Ishikawa (cell line): ENCODE results near the gene HES1.

Experiments used
- CEBPB ChIP-seq: IDR thresholded peaks from 2 replicates; pipeline ENCODE4 v1.6.1; 2012
- CREB1 ChIP-seq: IDR thresholded peaks from 2 replicates; pipeline ENCODE4 v1.6.1; 2012; ENCODE audit warnings: low read depth
- EGR1 ChIP-seq: IDR thresholded peaks from 2 replicates; pipeline ENCODE4 v1.6.1; 2012
- MAX ChIP-seq: IDR thresholded peaks from 2 replicates; pipeline ENCODE4 v1.6.1; 2012
- REST ChIP-seq: IDR thresholded peaks from 2 replicates; pipeline ENCODE4 v1.6.1; 2012; ENCODE audit warnings: low read depth, mild to moderate bottlenecking
- TAF1 ChIP-seq: IDR thresholded peaks from 2 replicates; pipeline ENCODE4 v1.6.1; 2012; ENCODE audit warnings: low read depth, mild to moderate bottlenecking
- TCF12 ChIP-seq: IDR thresholded peaks from 2 replicates; pipeline ENCODE4 v1.6.1; 2012; ENCODE audit warnings: low read depth

DNA sequence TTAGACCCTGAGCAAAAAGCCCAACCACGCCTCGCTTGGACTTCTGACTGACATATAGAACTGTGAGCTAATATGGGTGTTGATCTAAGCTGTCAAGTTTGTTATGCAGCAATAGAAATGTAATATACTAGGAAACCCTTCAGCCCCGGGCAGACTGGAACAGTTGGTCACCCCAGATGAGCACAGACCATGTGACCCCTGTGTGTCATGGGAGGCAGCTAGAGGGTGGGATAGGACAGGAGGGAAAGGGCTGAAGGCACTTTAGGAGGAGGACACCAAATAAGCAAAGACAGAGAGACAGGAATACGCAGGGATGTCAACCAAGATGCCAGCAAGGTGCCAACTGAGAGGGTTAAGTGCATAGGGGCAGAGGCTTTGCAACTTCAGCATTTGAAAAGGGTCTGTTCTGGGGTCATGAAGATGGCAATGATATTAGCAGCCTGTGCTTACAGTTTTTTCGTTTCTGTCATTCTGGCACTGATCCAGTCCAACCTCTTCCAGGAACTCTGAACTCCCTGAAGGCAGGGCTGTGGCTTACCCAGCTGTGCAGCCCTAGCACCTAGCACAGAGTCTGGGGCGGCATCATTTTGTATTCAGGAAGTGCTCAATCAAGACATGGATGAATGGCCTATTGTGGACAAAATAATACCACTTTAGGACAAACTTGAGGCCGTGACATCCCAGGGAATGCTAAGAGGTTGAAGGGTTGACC, 51.4 kb downstream of the HES1 start:
- no peak for TF ChIP-seq TCF12
- TF ChIP-seq MAX, result no peak
- no peak for TF ChIP-seq TAF1
- no peak for TF ChIP-seq REST
- TF ChIP-seq EGR1, result no peak
- TF ChIP-seq CREB1, result no peak
- TF ChIP-seq CEBPB, result no peak
